RPMI7951 (cell line): Measurements from ENCODE around the gene SIM1. TPM values are rescaled to one million over a fixed set of nuclear protein-coding genes. Genes with fewer than 3 reads are reported as not detected.
A peak's percentile ranks its signal among the peaks of the same experiment; 100 is the strongest.

Source experiments
- DNase-seq: peaks from one replicate; pipeline ENCODE4 v3.0.0-alpha.2; 2012; ENCODE audit warnings: low read depth
- total RNA-seq: library from RNA; depleted of rRNA; stranded (reverse); fragments of >200 nt; shearing (Covaris generic); gene quantifications from 2 replicates; pipeline ENCODE4 v1.2.3, GENCODE V29; 2014

Gene SIM1
- total RNA-seq, 1 experiment from 2014 or later = not detected

- DNase-seq = no peak
Measured at GRCh38 chr6:100456908-100457235, 7.8 kb downstream of the SIM1 start.

DNA sequence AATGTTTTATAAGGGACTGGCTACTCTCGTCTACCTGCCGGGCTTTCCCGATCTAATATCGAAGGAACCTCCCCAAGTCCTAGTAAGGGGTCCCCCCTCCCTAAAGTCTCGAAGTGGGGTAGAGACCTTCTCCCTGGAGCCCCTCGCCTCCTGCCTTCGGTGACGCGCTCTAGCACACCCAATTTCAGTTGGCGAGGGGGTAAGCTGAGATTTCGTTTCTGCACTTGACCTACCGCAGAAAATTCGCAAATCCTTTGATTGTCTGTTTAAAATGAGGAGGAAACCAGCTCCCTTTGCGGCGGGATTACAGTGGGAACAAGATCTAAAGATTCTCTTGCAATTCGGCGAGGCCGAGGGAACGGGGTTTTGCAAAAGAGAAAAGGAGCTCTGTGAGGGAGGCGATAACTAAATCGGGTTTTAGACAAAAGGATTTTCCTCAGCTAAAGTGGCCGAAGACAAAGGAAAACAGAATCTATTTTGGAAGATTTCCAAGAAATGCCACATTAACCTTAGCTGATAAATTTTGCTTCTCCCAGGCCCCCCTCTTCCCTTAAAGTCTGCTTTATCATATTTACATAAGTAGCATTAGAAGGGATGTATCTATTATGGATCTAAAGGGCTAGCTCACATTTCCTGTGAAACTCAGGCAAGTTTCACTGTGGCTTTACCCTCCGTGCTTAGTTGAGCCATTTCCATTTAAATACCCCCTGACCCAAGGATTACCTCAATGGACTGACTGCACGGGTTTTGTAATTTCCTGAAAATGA is 8.4 kb downstream of the SIM1 start:
- DNase-seq = no peak

DNA sequence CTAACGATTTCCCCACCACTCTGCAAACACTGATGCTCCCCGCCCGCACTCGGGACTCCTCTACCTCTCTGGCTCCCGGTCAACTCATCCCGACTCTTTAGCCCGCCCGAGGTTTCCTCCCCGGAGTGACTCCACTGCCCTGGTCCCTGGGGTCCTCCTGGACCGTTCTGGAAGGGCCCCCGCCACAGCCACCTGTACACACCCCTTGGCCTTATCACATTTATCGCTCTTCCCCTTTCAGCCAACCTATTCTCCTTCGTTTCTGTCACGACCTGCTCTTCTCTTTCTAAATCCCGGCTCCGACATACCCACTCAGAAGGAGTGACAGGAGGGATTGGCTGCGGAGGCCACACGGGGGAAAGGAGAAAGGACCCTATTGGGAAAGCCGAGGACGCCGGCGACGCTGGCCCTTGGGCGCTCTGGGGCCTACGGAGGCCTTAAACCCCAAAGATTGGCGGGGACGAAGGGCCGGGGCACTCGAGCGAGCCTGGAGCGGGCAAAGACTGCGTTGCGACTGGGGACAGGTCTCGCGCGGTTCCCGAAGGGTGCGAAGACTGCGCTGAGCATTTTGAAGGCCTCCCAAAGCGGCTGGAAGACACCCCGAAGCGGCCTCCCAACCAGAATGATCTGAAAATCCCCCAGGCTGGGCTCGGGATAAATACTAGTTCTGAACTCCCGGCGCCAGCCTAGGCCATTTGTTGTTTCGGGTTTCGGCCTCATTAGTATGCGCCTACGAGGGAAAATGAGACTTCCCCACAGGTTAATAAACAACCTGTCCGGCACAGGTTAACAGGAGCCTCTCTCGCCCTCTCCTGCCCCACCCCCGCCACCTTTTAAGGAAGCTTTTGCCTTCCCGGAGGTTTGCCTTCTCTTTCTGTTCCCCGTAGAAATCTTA is 9.2 kb downstream of the SIM1 start:
- DNase-seq = no peak

DNA sequence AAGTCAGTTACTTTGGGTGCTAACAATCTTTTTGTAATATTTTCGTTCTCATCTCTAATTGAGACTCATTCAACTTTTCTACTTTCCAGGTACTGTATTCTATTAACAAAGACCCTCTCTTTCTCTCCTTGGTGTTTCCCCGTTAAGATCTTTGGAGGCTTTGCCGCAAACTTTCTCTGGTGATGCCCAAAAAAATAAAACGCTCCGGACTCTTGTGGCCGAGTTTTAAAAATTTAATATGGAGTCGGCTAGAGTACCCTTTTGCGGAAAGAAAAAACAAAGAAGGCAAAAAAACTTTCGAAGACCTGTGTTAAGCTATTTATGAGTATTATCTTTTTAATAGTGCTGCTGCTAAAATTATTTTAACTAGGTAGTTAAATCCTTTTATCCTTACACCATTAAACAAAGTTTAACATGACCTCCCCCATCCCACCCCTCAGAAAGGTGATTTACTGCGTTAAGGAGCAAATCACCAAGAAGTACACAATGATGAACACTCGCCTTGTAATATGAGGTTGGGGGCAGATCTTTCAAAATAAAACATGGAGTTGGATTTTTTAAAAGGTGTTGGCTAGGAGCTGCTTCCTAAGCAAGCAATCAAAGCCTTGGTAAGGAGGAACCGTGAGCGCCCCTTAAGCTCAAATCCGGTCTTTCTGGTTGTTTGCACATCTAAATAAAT is 10.0 kb downstream of the SIM1 start:
- no peak for DNase-seq

GRCh38 chr6:100453701-100454521 is 10.8 kb downstream of the SIM1 start:
- DNase-seq = no peak

GRCh38 chr6:100452998-100453397 is 11.7 kb downstream of the SIM1 start:
- no peak for DNase-seq

DNA sequence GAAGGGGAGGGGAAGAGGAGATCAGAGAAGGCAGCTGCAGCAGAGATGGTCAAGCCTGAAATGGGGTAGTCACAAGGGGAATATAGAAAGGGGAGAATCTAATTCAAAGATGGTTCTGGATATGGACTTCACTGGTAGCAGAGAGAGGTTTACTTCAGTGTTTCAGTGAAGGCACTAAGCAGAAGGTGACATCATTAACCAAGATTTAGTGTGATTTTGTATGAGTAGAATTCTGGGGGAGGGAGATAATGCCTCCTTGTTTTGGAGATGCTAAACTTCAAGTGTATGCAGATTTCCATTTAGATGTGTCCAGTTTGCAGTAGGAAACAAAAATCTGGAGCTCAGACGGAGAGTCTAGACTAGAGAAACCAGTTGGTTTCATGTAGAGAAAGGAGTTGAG is 13.1 kb downstream of the SIM1 start:
- DNase-seq = no peak

DNA sequence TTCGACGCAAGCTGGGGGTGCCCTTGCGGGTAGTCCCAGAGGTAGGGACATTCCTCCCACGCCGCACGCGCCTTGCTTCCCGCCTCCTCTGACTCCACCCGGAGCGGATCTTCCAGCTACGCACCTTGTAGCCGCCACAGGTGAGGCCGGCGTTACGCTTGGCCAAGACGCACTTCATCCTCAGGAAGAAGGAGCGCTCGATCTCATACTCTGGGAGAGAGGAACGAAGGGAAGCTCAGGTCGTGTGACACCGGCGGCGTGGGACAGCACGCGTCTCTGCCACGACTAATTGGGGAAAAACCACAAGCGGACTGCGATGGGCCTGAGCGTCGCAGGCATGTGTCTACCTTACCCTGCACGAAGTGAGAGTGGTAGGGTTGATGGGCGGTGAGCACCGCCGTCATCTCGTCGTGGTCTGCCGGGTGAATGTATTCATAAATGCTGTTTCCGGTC is 15.5 kb downstream of the SIM1 start:
- no peak for DNase-seq

GRCh38 chr6:100447900-100448748 is 16.6 kb downstream of the SIM1 start:
- DNase-seq = no peak

- no peak for DNase-seq
Measured at GRCh38 chr6:100447081-100447899, 17.4 kb downstream of the SIM1 start.

- peak; percentile 11 for DNase-seq
Measured at GRCh38 chr6:100446115-100447080, 18.3 kb downstream of the SIM1 start.

GRCh38 chr6:100445512-100445911 is 19.2 kb downstream of the SIM1 start:
- no peak for DNase-seq

- DNase-seq = no peak
Measured at GRCh38 chr6:100440935-100441334, 23.8 kb downstream of the SIM1 start.

GRCh38 chr6:100435299-100435698 is 29.4 kb downstream of the SIM1 start:
- DNase-seq = peak; percentile 22

- no peak for DNase-seq
Measured at GRCh38 chr6:100433726-100434435, 30.8 kb downstream of the SIM1 start.

- no peak for DNase-seq
Measured at GRCh38 chr6:100432136-100432535, 32.6 kb downstream of the SIM1 start.

DNA sequence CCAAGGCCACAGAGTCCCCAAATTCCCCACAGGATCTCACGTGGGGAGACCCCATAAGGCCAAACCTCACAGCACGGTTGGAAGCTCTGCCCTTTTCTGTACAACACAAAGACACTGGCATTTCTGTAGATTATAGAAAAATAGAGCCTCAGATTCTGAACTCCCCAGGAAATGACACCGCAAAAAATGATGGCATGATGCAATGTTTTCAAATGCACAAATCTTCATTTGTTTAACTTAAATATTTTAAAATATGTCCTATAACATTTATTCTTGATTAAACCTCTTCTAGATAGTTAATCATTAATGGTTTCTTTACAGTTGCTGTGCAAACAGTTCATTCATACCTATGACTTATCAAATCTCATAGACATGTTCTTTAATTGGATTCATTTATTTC is 33.8 kb downstream of the SIM1 start:
- DNase-seq = no peak

DNA sequence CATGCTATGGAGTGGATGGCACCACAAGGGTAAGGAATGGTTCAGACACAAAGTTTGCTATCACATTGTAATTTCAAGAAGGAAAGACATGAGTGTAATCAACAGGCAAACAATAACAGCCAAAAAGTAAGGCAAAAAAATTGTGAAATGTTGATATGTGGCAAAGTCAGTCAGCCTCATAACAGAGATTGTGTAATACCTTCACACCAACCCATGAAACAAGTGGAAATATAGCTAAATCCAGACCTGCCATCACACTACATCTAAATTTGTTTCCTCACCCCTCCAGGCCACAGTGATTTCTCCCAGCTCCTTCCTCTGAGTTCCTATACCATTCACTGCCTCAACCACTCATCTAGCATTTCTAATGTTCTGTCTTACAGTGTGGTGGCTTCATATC is 37.3 kb downstream of the SIM1 start:
- DNase-seq = no peak
